ENCODE results near the gene TBCA. TPM values are rescaled to one million over a fixed set of nuclear protein-coding genes. Genes with fewer than 3 reads are reported as not detected.

TBCA gene
- total RNA-seq, 1 experiment from 2014 or later, result 327 TPM

DNA sequence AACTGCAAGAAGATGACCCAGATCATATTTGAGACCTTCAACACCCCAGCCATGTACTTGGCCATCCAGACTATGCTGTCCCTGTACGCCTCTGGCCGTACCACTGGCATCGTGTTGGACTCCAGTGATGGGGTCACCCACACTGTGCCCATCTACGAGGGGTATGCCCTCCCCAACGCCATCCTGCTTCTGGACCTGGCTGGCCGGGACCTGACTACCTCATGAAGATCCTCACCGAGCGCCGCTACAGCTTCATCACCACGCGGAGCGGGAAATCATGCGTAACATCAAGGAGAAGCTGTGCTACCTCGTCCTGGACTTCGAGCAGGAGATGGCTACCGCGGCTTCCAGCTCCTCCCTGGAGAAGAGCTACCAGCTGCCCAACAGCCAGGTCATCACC lies 9.1 kb upstream of the TBCA start:
- H3K4me1 Mint-ChIP-seq, result no peaks in the 10 kb centered on the region
- H3K36me3 Mint-ChIP-seq, result no peaks in the 10 kb centered on the region
- CTCF ChIA-PET, result no interaction called here
- H3K4me3 Mint-ChIP-seq, result no peak overlapping the region
- H3K9me3 Mint-ChIP-seq, result peaks cover 18% of the 10 kb centered on the region
- TF ChIP-seq FOXK1 (CRISPR knock-in tag; IDR thresholded peaks at IDR 0.05) (no peak), PRRX2 (CRISPR knock-in tag; IDR thresholded peaks at IDR 0.05) (no peak), ATF6 (CRISPR knock-in tag; IDR thresholded peaks at IDR 0.05) (no peak), NR2C2 (CRISPR knock-in tag; IDR thresholded peaks at IDR 0.05) (no peak), TEAD4 (CRISPR knock-in tag; IDR thresholded peaks at IDR 0.05) (no peak), ZNF671 (CRISPR knock-in tag; IDR thresholded peaks at IDR 0.05) (no peak), MYBL2 (CRISPR knock-in tag; IDR thresholded peaks at IDR 0.05) (no peak), GTF2I (CRISPR knock-in tag; conservative IDR thresholded peaks at IDR 0.05) (no peak), MXD4 (CRISPR knock-in tag; IDR thresholded peaks at IDR 0.05; ENCODE audit: borderline replicate concordance) (no peak), TEAD1 (CRISPR knock-in tag; IDR thresholded peaks at IDR 0.05) (no peak)
- TF ChIP-seq, protein P1, sequence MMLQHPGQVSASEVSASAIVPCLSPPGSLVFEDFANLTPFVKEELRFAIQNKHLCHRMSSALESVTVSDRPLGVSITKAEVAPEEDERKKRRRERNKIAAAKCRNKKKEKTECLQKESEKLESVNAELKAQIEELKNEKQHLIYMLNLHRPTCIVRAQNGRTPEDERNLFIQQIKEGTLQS (CRISPR knock-in tag; conservative IDR thresholded peaks at IDR 0.05), result no peak
- TF ChIP-seq, protein P2, sequence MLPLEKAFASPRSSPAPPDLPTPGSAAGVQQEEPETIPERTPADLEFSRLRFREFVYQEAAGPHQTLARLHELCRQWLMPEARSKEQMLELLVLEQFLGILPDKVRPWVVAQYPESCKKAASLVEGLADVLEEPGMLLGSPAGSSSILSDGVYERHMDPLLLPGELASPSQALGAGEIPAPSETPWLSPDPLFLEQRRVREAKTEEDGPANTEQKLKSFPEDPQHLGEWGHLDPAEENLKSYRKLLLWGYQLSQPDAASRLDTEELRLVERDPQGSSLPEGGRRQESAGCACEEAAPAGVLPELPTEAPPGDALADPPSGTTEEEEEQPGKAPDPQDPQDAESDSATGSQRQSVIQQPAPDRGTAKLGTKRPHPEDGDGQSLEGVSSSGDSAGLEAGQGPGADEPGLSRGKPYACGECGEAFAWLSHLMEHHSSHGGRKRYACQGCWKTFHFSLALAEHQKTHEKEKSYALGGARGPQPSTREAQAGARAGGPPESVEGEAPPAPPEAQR (CRISPR knock-in tag; IDR thresholded peaks at IDR 0.05), result no peak
- ATAC-seq, result no peak
- POLR2A ChIA-PET, result no interaction called here
- DNase-seq (ENCODE audit: low spot score), result no peak
- no peaks in the 10 kb centered on the region; the same call in none of the 2 replicates for H3K27me3 Mint-ChIP-seq (ENCODE audit: low read depth)
- no peak overlapping the region for H3K27ac Mint-ChIP-seq

GRCh38 chr5:77784735-77785134 lies 8.6 kb upstream of the TBCA start:
- no peaks in the 10 kb centered on the region; the same call in none of the 2 replicates for H3K27me3 Mint-ChIP-seq (ENCODE audit: low read depth)
- H3K36me3 Mint-ChIP-seq, result no peaks in the 10 kb centered on the region
- ATAC-seq (no peak), DNase-seq (ENCODE audit: low spot score) (no peak)
- TF ChIP-seq NR1H2 (CRISPR knock-in tag; IDR thresholded peaks at IDR 0.05) (no peak), NFYB (CRISPR knock-in tag; conservative IDR thresholded peaks at IDR 0.05; ENCODE audit: low read depth) (no peak), ZNF281 (CRISPR knock-in tag; IDR thresholded peaks at IDR 0.05) (no peak), TP53 (CRISPR knock-in tag; IDR thresholded peaks at IDR 0.05) (no peak), SMAD4 (CRISPR knock-in tag; IDR thresholded peaks at IDR 0.05) (no peak), PREB (CRISPR knock-in tag; IDR thresholded peaks at IDR 0.05; ENCODE audit: borderline replicate concordance) (no peak), ZNF423 (CRISPR knock-in tag; IDR thresholded peaks at IDR 0.05) (no peak), STAT6 (CRISPR knock-in tag; conservative IDR thresholded peaks at IDR 0.05; ENCODE audit: low read depth) (no peak)
- TF ChIP-seq, protein P3, sequence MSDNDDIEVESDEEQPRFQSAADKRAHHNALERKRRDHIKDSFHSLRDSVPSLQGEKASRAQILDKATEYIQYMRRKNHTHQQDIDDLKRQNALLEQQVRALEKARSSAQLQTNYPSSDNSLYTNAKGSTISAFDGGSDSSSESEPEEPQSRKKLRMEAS (CRISPR knock-in tag; IDR thresholded peaks at IDR 0.05), result no peak
- H3K9me3 Mint-ChIP-seq, result peaks cover 18% of the 10 kb centered on the region
- no peak overlapping the region for H3K4me3 Mint-ChIP-seq
- ChIA-PET POLR2A (no interaction called here), CTCF (no interaction called here)
- no peaks in the 10 kb centered on the region for H3K4me1 Mint-ChIP-seq
- H3K27ac Mint-ChIP-seq, result no peak overlapping the region

Data from WTC11 (cell line).